HG03045 (cell line): ENCODE data around the gene USP28.
"Not testable (repeated sequence)": the region's sequence is repeated elsewhere in the genome, so short reads cannot be mapped to it uniquely, and the experiment has no call there.

Experiments
- ATAC-seq: cut with Tn5 transposase; IDR thresholded peaks from one replicate; pipeline ENCODE4 v1.9.1; 2021; ENCODE audit warnings: mild to moderate bottlenecking, moderate library complexity; ENCODE audit not compliant: unreplicated experiment

Gene USP28

DNA sequence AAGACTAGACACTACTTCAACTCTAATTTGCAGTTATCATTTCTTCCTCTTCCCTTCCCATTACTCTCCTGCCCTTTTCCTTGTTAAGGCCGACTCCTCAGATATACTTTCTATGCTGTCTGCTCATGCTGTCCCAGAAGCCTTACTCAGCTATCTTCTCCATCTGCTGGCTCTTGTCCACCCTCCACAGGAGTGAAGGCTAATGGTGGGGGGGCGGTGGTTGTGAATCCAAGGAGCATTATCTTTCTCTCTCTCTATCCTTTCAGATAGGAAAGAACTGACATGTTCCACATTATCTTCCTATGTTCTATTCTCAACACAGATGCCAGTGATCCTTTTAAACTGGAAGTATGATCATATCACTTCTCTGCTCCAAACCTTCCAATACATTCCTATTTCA is 37.4 kb downstream of the USP28 start:
- no peak for ATAC-seq

DNA sequence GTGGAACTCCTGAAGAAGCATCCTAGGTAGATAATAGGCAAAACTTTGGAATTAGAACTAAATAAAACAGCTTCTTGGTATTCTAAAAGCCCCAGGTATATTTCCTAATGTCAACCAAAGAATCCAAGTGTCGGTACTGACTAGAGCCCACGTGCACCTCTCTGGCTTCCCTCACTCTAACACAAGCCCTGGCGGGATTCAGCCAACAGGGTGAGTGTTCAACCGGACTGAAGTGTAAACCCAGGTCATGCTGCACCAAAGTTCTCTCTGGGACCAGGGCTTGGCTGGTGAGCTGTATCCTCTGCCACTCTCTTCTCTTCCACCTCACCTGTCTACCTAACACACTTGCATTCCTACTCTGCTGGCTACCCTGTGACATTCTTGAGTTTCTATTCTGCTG is 40.1 kb downstream of the USP28 start:
- no peak for ATAC-seq

DNA sequence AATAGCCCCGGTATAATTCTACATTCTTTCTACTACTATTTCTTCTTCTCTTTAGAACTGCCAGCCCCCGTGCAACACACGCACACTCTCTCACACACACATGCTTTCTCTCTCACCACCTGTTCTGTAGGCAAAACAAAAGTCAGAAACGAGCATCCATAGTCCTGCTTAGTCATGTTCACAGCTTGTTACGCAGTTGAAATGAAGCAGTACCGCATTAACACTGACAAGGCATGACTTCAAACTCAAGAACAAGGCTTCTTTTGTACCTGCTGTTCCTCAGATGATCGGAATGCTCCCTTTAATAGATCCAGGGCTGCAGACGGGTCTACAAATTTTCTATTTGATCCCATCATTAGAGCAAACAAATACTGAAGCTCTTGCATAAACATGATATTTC is 42.2 kb downstream of the USP28 start:
- ATAC-seq, result no peak

DNA sequence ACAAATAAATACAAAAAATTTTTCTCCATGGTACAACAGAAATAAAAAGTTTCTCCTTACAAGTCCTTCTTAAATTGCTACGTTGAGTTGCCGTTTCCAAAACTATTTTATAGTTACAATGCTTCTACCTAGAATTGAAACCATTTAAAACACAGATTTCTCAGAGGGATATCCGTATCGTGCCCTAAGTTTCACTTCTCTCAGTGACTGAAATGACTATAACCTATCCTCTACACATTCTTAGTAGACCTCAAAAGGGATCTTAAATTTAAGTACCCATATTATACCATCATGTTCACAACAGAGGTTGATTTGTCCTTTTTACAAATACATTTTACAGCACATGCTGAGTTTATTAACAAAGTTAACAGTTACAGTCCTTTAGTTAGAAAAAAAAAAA is 44.1 kb downstream of the USP28 start:
- ATAC-seq, result peak; percentile 77

DNA sequence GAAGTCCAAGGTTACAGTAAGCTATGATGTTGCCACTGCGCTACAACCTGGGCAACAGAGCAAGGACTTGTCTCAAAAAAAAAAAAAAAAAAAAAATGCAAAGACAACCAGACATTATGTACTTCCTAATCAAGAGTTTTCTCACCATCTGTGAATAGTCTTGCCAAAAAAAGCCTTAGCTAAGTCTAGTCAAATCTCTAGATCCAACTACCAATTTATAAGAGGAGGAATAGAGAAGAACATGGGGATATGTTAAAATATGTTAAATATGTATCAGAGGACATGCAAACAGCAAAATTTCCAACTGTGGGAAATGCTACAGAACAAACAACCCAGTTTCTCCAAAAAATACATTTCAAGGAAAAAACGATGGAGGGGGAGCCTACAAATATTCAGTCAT is 45.6 kb downstream of the USP28 start:
- no peak for ATAC-seq

DNA sequence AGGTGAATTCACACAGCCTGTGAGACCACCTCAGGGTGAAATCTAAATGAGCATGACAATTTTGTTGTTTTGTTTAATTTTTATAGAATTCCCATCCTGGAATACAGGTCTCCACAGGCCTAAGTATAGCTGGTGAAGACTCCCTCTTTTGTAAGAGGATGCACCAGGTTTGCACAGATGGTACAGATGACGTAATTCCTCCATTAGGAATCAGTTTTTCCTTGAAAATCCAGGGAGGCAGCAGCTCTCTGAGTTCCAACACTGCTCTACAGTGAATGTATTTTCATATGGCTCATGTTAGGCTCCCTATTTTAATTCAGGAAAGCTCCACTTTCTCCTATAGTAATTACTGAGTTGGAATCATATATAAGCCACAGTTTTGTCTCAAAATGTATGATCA is 47.2 kb downstream of the USP28 start:
- no peak for ATAC-seq

DNA sequence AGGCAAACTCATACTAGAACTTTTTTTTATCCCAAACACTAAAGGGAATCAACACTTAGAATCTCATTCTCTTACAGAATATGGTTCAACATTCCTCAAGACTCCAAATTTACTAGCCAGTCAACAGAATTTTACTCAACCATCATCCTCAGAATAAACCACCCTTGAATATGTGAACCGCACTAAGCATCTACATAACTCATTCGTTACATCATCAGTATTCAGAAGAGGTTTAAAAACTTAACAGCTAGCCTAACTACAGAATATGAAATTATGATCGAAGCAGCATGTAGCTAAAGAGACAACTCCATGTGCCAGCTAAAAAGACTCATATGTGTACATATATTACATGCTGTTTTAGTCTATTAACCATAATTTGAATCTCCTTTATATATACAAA is 47.9 kb downstream of the USP28 start:
- no peak for ATAC-seq

DNA sequence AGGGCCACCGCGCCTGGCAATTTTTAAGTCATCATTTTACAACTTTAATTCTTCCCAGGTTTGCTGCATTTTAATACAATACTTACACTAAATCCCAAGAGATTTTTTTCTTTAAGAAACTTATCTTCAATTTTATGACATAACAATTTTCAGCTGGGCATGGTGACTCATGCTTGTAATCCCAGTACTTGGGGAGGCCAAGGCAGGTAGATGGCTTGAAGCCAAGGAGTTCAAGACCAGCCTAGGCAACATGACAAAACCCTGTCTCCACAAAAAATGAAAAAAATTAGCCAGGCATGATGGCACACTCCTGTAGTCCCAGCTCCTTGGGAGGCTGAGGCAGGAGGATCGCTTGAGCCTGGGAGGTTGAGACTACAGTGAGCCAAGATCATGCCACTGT is 56.9 kb downstream of the USP28 start:
- no peak for ATAC-seq

DNA sequence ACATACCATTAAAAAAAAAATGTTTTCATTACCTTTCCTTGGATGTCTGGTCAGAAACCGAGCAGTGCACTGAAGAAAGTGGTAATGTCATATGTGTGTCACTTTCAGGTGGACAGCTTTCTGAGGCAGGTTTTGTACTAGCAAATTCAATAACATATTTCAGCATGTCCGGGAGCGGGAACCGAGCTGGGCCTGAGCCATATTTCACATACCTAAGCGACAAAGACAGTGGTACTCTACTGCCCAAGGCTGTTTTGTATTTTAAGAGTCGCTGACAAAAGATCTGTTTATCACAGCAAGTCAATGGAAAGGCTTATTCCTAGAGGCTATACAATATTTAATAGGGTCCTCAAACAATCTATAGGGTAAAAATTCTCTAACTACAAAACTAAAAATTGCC is 57.7 kb downstream of the USP28 start:
- no peak for ATAC-seq

DNA sequence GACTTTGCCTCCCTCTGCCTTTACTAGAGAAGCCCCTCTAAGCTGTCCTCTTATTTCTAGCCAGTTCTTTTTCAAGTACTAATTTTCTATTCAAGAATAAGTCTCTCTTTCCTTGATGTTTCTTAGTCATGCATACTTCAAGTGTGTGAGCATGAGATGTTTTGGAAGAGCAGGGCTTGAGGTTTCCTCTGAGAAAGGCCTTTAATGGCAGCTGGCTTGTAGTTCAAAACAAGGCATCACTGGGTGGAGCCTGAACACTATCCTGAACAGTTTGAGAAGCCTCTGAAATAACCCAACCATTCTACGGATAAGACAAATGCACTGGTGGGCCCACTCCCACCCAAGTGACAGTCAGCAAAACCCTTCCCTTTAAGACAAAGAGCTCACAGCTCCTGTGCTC is 58.2 kb downstream of the USP28 start:
- ATAC-seq, result no peak

DNA sequence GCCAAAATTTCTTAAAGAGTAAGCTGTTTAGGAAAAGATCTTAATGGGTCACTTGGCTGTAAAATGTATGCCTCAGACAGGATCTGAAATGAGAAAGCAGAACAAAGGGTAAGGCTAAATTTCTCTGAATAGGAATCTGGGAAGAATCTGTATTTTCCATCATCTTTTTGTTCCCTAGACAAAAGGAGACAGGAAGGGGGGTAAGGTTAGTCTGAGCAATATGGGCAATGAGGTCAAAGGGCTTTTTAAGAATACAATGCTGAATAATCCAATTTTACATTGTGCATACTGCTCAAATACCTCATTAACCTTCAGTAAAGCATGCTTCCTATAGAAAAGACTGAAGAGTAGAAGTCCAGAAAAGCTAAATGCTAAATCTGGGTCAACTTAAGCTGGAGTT is 61.2 kb downstream of the USP28 start:
- no peak for ATAC-seq

DNA sequence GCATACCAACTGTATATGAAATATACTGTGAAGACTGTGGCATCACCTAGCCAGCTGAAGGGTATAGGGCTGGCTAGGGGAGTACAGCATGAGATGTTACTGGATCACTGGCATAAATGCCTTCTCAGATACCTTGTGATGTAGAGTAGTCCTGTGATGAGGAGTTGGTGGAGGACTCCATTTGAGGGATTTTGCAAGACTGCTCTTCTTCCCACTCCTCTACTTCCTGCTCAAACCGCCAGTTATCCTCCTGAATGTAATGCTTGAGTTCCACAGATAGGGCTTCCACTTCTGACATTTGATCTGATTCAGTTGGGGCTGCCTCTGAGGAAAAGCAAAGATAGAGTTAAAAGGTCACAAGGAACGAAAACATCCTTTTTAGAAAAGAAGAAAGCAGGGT is 66.4 kb downstream of the USP28 start:
- no peak for ATAC-seq

DNA sequence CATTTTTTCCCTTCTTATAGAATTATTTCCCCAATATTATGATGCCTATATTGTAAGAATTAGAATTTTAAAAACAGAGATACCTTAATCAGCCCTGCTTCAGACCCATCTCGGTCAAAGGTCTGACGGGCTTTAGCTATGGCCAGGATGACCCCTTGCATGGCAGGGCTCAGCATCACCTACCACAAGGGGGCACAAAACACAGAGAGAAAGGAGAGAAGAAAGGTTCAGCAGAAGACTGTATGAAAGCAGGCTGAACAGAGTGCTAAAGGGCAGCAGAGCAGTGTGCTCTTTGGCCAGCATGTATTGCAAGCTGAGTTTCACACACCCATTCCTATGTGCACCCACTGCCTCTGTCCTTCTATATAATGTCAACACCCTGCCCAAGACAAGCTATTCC is 69.0 kb downstream of the USP28 start:
- no peak for ATAC-seq

DNA sequence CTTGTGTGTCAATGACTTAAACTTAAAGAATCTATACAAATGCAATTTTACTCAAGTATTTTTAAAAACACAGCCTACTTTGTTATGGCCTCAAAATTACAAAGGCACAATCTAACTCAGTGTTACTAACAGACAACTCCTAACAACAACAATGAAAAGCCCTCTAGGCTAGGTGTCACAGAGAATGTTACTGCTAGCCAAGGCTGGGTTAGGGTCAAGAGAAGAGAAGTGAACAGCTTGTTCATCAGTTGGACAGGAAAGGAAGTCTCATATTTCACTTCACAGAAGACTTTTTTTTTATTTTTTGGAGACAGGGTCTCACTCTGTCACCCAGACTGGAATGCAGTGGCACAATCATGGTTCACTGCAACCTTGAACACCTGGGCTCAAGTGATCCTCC is 69.7 kb downstream of the USP28 start:
- ATAC-seq, result no peak

DNA sequence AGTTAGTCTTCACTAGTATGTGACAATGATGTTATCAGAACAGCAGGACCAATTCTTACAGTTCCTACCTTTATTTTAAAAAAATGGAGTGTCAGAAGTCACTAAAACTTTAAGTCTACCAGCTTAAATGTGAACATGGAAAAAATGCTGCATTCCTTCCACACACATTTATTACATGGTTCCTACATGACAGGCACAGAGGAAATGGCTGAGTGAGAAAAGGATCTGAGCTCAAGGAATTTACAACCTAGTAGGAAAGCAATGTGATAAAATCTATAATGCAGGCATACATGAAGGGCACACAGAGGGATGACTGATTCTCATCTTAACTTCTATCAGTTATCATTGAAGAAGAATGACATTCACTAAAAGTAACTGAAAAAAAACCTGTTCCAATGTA is 72.8 kb downstream of the USP28 start:
- no peak for ATAC-seq

DNA sequence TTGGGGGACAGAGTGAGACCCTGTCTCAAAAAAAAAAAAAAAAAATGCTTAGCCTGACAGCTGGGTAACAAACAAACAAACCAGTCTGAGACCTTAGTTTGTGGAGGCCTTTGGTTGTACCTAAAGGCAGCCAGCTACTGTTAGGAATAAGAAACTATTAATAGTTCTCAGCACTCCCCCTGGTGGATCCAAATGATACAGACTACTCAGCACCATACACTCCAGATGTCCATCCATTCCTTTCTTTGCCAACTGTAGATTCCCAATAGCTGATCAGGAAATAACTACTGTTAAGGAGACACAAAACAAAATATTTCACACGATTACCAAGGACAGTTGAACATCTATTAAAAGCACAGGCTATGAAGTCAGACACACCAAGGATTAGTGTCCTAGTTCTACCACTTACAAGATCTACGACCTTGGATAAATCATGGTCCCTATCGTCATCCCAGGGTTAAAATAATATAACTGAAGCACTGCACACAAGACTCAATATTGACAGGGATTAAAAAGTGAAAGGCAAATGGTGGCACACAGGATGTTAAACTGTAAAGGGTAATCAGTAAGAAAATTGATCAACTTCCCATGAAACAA is 78.6 kb downstream of the USP28 start:
- ATAC-seq, result no peak

DNA sequence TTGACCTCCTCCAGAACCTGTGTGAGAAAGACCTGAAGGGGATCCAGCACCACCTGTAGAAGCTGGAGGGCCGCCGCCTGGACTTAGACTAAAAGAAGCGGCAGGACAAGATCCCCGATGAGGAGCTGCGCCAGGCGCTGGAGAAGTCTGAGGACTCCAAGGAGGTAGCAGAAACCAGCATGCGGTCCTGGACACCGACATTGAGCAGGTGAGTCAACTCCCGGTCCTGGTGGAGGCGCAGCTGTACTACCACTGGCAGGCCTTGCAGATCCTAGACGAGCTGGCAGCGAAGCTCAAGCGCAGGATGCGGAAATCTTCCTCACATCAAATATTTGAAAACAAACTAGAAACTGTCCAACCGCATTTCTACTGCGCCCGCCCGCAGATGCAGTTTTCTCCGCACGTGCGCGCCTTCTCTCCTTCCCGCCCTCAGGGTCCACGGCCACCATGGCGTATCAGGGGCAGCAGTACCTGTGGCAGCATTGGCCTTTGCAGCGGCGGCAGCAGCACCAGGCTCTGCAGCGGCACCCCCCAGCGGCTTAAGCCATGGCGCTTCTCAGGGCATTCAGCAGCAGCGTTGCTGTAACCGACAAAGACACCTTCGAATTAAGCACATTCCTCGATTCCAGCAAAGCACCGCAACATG is 85.6 kb downstream of the USP28 start:
- no peak for ATAC-seq

DNA sequence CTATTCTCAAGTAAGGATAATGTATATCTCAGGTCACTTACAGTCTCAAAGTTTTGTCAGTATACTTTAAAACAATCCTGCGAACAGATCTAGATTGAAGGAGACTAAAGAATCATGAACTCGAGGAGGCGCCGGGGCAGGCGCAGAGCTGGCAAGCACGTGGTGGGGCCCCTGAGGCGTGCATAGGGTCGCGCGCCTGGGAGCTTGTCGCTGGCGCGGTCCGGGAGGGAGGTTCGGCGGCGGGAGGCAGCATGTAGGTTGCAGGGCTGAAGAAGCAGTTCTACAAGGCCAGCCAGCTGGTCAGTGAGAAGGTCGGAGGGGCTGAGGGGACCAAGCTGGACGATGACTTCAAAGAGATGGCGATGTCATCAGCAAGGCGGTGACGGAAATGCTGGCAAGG is 86.4 kb downstream of the USP28 start:
- ATAC-seq, result not testable (repeated sequence)

DNA sequence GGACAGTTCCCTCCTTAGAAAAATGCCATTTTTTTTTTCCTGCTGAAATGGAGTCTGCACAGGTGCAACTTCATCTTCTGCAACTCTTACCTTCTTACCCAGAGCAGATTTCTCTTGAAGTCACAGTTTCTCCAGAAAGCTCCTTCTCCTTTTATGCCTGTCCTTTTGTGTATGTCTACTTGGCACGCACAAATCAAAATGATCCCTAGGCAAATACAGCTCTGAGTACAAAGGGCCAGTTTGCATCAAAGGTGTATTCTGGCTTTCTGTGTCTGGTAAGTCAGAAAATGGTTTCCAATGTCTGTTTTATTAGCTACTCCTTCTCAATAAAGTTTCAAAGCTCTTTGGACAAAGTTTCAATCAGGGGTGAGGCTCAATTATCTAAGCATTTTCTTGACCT is 93.2 kb downstream of the USP28 start:
- ATAC-seq, result no peak

DNA sequence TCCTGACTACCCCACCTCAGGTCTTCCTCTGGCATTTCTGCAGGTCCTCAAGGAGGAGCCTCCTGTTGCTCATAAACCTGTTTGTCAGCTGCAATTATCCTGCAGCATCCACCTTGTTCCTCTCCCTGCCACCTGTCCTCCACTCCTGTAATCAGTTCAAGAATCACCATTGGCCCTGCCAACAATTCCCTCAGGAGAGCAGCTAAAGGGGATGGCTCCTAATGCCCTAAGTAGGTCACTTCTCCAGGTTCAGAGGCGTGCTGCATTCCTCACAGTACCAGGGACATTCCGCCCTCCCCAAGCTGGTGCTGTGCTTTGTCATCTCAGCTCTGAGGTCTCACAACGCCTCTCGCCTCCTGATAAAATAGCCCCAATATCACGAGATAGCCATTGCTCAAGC is 93.7 kb downstream of the USP28 start:
- ATAC-seq, result no peak

DNA sequence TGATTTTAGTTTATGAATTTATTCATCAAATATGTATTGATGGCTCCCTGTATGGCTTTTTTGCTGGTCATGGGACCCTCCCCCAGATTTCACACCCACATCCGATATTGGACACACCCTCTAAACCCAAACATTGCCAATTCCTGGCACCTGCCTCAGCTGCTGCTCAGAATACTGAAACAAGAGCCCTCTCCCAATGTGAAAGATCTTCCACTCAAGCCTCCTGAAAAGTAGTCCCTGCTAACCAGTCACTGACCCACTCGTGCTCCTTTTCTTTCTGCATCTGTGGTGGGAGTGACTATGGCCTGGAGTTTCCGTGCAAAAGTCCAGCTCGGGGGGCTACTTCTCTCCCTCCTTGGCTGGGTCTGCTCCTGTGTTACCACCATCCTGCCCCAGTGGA is 95.9 kb downstream of the USP28 start, which contains the start of gene CLDN25:
Gene CLDN25 (plus strand): TSS at position 301 of the 400 bp plus-strand sequence. CDS start 0 bp downstream, at position 301.
- no peak for ATAC-seq

DNA sequence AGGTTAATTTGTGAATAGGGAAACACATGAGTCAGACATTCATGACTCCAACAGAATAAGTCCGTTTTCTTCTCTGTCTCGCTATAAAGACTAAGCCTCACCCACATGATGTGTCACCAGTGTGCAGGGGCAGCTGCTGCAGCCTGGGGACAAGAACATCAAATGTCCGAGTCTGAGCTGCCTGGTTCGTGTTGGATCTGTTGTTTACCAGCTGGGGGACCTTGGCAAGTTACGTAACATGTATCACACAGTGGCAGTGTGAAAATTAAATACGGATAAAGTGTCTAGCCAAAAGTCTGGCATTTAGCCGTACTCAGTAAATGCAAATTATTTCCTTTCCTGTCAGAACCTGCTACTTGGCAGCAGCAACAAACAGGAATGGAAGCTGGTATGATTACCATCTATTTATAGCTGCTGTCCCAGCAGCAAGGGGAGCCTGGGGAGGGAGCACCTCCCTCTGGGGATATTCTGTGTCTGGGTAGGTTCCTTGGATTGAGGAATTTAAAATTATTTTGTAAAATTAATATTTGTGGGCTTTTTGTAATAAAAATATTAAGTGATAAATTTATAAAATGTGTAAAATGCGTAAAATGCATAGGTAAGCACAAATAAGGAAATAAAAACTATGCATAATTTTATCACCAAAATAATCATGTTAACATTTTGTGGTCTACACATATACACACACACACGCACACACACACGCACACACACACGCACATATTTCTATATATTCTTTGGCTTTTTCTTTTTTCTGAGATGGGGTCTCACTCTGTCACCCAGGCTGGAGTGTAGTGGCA is 97.1 kb downstream of the USP28 start:
- no peak for ATAC-seq
